COLO668 (cell line): Measurements from ENCODE around the gene ARL14.
A peak's percentile ranks its signal among the peaks of the same experiment; 100 is the strongest.
"Not testable (repeated sequence)": the region's sequence is repeated elsewhere in the genome, so short reads cannot be mapped to it uniquely, and the experiment has no call there.

Experiments used
- DNase-seq: peaks from one replicate; lab custom pipeline; 2025; ENCODE audit not compliant: unreplicated experiment; lab: John Stamatoyannopoulos, UW

The ARL14 gene

DNA sequence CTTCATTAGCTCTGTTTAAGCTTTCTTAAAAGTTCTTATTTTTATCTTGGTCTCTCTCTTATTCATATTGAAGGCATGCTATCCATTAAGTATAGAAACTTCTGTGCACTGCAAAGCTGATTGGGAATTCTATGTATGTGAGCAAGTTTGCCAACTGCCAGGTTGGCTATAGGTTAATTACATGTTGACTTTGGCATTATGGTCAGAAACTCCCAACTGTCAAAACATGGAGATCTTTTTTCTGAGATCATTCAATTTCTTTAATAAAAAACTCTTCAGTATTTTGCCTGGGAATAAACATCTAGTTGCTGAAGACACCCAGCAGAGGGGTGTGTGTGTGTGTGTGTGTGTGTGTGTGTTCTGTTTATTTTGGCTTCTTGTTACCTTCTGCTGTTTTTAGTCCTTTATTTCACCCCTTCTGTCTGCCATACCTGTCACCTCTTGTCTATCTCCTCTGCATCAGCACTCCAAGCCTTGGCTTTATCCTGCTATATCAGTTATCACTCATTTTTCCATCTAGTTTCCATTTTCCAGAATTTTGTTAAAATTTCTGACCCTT, 1.3 kb upstream of the ARL14 start:
- DNase-seq, result no peak

DNA sequence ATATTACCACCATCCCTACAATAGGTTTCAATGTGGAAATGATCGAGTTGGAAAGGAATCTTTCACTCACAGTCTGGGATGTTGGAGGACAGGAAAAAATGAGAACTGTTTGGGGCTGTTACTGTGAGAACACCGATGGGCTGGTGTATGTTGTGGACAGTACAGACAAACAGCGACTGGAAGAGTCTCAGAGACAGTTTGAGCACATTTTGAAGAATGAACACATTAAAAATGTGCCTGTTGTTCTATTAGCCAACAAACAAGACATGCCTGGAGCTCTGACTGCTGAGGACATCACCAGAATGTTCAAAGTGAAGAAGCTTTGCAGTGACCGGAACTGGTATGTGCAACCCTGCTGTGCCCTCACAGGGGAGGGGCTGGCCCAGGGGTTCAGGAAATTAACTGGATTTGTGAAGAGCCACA, 510 bp downstream of the ARL14 start:
- DNase-seq, result no peak

DNA sequence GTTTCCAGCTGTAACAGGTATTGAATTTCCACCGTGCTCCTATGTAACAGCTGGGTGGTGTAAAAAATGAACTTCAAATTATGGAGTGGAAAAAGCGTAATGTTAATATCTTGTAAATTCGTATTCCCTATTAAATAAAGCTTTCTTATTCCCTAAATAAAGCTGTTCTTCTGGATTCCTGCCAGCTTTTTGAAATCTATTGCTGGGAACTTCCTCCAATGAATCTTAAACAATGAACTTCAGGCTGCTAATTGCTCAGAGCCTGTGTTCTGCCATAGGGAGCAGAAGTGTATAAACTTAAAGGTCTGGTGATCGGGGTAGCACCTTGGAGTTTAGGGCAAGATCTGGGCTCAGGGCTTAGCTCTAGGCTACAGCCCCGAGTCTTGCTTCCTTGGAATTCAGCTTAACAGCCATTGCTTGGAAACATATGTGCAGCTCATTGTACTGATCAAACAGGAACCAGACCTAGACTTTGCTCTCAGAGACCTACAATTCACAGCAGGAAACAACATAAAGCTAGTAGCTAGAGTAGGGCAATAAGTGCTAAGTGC, 1.4 kb downstream of the ARL14 start:
- DNase-seq, result no peak

DNA sequence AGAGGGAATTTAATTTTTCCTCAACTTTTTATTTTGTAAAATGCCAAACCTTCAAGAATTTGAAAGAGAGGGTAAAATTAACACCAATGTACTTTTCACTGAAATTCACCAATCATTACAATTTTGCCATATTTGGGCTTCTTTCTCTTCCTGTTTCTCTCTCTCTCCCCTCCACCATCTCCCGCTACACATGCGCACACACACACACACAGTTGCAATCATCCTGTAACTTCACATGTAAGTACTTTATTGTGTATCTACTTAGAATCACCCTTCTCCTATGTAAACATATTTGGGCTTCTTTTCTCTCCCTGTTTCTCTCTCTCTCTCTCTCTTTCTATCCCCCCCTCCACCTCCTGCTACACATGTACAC, 7.4 kb downstream of the ARL14 start:
- DNase-seq, result no peak

DNA sequence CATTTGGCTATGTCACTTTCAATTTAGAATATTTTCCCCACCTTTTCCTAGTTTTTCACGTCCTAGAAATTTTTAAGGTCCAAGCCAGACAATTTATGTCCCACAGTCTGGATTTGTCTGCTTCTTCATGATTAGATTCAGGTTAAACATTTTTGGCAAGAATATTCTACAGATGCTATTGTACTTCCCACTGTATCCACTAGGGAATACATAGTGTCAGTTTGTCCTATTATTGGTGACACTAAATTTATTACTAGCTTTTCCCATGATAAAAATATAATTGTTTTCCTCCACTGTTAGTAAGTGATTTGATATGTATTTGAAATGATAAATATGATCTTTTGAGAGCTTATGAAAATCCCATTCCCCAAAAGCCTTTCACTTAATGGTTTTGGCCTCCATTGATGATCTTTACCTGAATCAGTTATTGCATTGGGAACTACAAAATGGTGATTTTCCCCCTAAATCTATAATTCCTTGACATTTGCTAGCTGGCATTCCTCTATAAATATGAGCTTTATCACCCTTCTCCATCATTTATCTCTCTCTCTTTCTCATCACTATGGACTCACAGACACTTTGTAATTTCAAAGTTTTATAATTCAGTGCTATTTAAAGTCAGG, 8.3 kb downstream of the ARL14 start:
- no peak for DNase-seq

DNA sequence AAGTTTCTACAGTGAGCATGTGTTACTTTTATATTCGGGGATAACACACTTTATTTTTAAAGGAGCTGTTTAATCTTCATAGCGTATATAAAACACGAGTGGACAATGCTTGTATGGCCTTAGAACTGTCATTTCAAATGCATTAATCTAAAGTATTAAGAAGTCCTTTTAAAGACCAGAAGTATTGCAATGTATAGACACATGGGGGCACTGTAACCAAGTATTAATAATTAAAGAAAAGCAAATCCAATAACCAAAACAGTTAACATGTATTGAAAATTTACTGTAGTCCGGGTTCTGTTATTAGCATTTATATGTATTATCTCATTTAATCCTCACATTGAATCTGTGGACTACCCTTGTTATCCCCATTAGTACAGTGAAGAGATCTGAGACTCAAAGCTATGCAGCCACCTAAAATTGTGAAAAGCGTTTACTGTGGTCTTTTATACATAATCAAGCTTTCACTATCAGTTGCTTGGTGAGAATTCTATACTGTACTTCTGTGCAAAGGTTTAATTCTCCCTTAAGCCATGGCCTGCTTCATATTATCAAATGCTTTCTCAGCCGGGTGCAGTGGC, 10.1 kb downstream of the ARL14 start:
- no peak for DNase-seq

DNA sequence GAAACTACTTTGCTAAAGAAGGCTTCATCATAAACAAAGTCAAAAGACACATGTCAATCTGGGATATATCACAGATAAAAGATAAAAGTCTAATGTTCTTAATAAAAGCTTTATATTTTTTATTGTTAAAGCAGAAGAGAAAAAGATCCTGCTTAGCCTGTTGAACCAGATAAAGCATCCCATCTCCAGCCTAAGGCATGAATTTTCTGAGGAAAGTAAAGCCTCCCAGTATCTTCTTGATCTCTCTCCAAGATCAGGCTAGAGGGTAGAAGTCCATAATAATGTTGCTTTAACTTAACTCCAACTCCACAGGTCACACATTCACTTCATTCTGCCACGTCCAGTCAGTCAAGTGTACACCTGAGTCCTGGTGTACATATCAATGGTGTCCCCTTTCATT, 14.2 kb downstream of the ARL14 start:
- DNase-seq, result no peak

DNA sequence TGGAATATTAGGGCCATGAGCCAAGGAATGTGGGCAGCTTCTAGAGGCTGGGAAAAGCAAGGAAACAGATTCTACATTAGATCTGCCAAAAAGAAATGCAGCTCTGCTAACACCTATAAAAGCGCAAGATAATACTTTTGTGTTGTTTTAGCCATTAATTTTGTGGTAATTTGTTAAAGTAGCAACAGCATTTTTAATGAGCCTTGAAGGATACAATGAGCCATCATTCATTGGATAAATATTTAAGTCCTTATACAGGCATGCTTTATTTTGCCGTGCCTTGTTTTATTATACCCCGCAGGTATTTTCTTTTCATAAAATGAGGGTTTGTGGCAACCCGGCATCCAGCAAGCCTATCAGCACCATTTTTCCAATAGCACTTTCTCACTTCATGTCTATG, 15.0 kb downstream of the ARL14 start:
- no peak for DNase-seq

DNA sequence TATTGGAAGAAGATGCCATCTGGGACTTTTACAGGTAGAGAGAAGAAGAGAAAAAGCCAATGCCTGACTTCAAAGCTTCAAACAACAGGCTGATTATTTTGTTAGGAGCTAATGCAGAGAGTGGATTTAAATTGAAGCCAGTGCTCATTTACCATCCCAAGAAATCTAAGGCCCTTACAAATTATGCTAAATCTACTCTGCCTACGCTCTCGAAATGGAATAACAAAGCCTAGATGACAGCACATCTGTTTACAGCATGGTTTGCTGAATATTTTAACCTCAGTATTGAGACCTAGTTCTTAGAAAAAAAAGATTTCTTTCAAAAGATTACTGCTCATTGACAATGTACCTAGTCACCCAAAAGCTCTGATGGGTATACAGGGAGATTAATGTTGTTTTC, 16.2 kb downstream of the ARL14 start:
- no peak for DNase-seq

DNA sequence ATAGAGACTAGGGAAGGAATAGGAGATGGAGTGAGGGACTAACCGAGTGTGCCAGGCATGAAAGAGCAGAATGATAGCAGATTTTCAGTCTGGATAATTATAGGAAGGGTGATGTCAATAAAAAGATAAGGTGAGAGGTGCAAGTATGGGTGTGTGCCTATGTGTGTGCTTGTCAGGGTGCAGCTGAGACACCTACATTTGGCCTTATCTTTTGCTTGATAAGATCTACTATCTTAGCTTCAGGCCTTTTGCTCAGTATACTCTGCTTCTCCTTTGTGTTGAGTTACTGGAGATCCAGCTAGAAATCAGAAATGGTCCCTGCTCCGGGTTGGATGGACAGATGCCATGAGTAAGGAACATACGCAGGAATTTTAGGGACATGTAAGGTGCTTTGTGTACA, 17.4 kb downstream of the ARL14 start:
- no peak for DNase-seq

DNA sequence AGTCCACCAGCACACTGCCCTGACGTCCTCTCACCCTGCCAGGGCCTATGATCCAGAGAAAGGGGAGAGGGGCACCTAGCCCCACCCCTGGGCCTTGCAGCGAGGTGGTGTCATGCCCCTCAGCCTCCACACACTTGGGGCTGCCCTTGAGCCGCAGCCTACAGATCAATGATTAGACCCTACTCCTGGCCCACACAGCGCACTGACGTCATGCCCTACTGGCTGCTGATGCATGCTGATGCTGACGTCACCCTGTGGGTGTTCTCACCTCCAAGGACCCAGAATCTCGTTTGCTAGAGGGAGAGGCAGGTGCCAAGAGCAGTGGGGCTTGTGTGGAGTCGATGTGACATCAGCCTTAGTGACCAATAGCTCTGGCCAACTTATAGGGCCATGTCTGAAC, 18.0 kb downstream of the ARL14 start:
- no peak for DNase-seq

DNA sequence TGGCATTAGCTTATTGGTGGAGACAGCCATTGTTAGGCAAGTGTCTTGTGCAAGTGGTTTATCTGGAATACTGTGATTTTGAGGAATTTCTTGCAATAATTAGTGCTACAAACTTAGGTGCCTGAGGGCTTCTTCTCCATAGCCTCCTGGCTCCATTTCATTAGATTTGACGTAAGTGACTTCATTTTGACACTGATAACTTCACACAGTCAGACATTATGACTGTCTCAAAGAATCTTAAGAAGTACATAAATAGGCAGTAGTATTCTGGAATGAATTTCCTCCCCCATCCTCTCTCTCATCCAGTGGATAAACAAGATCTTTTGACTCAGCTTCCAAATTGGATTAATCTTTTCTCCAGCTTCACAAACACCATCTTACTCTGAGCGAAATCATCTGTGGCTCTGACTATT, 19.0 kb downstream of the ARL14 start:
- DNase-seq, result no peak

DNA sequence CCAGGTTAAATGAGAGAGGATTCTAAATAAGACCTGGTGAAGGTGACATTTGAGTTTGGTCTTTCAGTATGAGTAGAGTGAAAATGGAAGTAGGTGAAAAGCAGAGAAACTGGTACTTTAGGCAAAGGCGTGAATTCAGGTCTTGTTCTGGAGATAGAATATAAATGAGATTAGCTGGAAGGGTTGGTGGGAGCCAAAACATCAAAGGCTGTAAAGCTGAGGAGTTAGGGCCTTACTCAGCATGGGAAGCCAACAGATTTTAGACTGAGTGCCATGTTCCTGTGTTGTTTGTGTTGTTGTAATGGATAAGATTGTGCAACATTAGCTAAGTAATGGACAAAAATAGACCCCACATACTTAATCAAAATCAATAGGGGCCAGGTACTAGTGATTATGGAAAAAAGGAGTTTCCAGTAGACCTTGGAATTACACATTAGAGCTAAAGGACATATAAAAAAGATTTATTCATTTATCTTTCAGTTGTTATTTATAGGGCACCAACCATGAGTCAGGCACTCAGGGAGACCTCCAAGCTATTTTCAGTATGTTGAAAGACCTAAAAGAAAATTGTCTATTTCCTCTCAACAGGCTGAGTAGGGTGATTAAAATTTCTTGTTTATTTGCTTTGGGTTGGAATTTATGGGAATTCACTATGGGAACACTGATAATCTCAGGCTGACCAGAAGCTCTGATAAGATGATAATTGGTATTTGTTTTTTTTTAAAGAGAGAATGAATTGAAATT, 20.8 kb downstream of the ARL14 start:
- DNase-seq, result no peak

DNA sequence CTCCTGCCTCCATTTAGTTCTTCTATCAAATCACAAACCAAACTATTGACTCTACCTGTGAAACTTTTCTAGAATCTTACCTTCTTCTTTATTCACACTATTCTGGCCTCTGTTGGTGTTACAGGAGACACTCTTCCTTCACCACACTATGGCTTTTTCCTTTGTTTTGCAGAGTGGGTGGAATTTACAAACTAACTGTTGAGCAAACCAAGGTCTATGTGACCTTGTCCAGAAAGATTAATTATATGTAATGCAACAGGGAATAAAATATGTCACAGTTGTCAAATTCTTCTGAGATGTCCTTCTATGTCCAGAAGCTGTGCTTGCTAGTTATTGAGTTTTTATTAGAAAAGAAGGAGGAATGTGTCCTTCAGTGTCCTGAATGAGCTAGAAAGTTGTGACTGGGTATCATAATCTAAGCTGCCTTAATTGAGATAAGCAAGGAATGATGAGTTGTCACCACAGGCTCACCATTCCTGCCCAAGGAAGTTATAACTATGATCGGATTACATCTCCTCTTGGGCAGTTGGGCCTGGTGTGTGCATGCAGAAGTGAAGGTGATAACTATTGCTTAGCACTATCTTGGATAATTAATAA, 21.7 kb downstream of the ARL14 start:
- DNase-seq, result no peak

DNA sequence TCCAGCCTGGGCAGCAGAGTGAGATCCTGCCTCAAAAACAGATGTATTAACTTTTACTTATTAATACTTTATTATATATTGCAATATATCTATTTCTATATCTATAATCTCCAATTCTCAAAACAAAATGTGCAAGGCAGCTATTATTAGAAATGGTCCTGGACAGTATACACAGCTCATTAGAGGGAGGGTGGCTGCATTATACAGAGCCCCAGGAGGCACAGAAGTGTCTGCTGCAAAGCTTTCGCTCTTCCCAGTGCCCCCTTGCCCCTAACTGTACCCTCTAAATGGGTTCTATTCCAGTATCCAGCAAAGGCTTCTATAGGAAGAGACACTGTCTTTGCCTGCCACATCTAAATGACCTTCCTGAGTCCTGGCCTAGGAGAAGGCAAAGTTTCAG, 24.5 kb downstream of the ARL14 start:
- no peak for DNase-seq

DNA sequence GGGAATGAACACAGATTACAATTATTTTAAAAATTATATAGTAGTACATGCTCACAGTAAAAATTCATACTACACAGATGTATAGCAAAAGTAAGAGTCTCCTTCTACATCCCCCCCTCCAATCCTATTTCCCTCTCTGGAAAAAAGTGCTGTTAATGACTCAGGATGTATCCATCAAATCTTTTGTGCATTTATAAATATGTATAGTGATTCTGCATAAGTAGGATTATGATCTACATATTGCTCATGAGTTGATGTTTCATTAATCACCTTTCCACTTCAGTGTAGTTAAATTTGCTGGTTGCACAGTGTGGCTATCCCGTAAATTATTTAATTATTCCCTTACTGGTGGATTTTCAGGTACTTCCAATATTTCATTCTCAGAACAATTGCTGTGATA, 25.3 kb downstream of the ARL14 start:
- DNase-seq, result no peak

DNA sequence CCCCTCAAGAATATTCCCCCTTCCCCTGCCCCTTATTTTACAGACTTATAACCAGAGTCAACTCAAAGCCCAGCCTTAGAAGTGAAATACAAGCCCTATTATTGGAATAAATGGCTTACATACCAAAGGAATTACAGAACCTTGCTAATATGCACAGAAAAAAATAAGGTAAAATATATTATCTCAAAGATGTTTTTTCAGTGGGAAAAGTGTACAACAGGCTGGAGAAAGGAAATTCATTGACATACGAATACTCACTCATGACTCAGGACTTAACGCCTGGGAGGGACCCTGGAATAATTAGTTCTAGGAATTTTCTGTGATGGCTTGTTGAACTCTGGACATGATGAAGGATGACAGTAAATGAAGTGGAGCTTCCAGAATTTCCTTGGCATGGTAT, 27.0 kb downstream of the ARL14 start:
- no peak for DNase-seq

DNA sequence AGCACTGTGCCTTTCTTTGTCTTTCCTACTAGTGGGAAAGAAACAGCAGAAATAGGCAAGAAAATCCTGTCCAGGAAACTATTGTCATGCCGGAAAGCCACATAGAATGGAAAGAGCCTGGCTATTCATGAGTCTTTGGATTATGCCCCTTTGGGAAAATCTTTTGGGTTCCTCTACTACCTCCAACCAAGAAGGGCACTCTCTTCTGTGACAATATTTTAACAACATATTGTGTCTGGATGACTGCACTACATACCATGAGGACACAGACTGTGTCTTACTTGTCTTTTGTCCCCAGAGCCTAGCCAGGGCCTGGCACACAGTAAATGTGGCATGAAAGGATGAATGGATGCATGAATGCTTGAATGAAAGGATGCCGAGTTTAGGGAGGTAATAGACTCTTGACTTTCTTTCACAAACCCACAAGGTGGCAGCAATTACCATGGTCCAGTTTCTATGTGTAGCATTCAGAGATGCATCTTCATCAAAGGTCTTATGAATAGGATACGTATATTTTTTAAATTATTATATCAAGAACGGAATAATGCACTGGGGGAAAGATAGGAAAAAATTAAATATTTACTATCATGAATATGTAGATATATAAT, 30.3 kb downstream of the ARL14 start:
- peak; percentile 23 for DNase-seq

DNA sequence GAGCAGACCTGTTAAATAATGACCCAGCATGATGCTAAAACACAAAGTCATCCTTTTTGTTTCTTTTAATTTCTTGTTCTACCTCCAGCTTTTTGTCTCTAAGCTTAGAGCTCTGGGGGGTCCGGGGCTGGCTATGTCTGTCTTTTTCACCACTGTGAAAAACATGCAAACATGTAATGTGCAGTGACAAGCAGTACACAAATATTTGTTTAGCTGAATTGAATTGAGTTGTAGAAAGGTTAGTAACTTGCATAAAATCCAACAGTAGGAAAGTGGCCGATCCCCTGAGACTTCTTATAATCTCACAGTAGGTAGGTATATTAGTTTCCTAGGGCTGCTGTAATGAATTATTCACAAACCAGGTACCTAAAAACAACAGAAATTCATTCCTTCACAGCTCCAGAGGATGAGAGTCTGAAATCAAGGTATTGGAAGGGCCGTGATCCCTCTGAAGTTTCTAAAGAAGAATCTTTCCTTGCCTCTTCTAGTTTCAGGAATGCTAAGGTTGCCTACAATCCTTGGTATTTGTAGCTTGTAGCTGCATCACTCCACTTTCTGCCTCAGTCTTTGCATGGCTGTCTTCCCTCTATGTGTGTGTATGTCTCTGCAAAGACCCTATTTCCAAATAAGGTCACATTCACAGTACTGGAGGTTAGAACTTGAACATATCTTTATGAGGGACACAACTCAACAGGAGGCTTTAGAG, 32.7 kb downstream of the ARL14 start:
- no peak for DNase-seq

DNA sequence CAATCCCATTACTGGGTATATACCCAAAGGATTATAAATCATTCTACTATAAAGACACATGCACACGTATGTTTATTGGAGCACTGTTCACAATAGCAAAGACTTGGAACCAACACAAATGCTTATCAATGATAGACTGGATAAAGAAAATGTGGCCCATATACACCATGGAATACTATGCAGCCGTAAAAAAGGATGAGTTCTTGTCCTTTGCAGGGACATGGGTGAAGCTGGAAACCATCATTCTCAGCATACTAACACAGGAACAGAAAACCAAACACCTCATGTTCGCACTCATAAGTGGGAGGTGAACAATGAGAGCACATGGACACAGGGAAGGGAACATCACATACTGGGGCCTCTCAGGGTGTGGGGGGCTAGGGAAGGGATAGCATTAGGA, 36.2 kb downstream of the ARL14 start:
- DNase-seq, result not testable (repeated sequence)

DNA sequence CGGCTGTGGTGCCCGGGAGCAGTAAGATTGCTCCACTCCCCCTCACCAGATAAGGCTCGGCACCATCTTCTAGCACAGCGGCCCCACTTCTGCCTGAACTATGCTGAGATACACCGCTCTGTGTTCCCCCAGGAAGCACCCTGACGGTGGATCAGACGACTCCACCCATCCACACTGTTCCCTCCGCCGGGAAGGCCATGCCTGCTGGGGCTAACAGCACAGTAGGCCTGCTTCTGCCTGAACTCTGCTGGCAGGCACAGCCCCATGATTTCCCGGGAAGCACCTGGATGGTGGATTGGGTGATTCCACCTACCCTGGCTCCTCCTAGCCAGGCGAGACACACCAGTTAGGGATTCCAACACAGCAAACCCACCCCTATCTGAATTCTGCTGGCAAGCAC, 42.8 kb downstream of the ARL14 start:
- no peak for DNase-seq
